Activated CD8-positive, alpha-beta memory T cell treated with anti-CD3 and anti-CD28 coated beads for 36 hours (primary cell): ENCODE results near the gene MUC15. TPM values are rescaled to one million over a fixed set of nuclear protein-coding genes. Genes with fewer than 3 reads are reported as not detected.

Experiments used
- CTCF ChIA-PET: fragments of 350-600 bp; sonication (Branson Sonifier 250); formaldehyde crosslinking; loops from one replicate; lab custom pipeline; 2021; ENCODE audit warnings: antibody characterized with exemption; lab: Charles Lee
- POLR2A ChIA-PET: fragments of 350-600 bp; sonication (Branson Sonifier 250); formaldehyde crosslinking; loops from one replicate; lab custom pipeline; 2021; ENCODE audit warnings: antibody characterized with exemption; lab: Charles Lee
- total RNA-seq, 2 experiments: library from RNA; stranded (reverse); gene quantifications; one replicate each; pipeline ENCODE4 v1.2.3, GENCODE V29; 2021

The MUC15 gene
- total RNA-seq, 2 experiments from 2014 or later: not detected

- CTCF ChIA-PET: no interaction called here
- POLR2A ChIA-PET: no interaction called here
These were observed 7.1 kb upstream of the MUC15 start for GRCh38 chr11:26578998-26579661.

DNA sequence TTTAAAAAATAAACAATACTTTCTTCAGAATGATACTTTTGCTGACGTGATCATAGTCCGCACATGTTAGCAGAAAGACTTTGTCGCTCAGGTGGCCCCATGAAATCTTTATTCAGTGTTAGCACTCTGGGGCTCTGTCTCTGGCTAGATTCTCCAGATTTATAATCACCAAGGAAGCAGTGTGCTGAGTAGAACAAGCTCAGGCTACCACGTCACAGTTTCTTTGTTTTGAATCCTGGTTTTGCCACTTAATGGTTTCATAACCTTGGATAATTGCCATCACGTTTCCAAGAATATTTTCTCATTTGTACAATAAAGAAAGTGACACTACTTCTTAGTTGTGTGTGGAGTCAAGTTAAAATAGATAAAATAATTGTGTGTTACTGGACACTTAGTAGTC is 3.9 kb upstream of the MUC15 start:
- ChIA-PET POLR2A (no interaction called here), CTCF (no interaction called here)

GRCh38 chr11:26573896-26574295 is 1.8 kb upstream of the MUC15 start:
- ChIA-PET POLR2A (no interaction called here), CTCF (no interaction called here)

DNA sequence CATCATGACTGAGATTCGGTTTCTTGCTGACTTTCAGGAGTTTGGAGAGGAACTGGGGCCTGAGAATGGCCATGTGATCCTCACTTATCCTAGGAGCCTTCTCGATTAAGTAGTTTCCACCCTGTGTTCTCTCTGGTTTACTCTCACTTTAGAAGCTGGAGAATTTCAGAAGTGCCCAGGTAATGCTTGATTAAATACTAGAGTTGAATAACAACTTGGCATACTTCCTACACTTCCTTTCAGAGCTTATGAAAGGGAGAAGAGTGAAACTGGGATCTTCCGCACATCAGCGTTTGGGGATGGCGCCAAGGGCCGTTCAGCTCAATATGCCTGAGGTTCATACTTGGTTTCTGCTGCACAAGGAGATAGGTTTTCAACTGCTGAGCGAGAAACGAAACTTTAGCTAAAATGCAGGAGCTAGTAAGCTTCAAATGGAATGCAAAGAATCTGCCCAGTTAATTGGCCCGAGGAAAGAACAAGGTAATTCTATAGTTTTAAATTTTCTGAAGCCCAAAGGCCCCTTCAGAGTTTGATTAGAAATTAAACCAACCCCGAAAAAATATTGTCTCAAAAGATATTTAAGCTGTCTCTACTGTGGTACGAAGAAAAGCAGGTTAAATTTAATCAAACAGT is 823 bp upstream of the MUC15 start:
- POLR2A ChIA-PET: no interaction called here
- CTCF ChIA-PET: no interaction called here

DNA sequence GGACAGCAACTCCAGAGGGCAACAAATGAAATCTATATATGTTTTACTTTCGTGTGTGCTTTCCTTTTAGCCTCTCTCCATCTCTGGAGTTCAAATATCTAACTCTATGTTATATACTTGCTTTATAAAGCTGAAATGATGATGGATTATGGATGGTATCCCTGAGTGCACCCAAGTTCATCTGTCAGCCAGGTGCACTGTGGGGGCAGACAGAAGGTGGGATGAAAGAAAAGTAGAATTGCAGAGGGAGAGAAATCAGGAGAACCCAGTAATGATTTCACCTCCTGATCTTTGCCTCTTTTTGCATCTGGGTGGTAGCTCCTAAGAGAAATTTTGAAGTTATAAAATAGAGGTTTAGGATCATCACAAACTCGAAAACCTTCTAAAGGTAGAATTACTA is 2.4 kb downstream of the MUC15 start:
- CTCF ChIA-PET: no interaction called here
- POLR2A ChIA-PET: no interaction called here

DNA sequence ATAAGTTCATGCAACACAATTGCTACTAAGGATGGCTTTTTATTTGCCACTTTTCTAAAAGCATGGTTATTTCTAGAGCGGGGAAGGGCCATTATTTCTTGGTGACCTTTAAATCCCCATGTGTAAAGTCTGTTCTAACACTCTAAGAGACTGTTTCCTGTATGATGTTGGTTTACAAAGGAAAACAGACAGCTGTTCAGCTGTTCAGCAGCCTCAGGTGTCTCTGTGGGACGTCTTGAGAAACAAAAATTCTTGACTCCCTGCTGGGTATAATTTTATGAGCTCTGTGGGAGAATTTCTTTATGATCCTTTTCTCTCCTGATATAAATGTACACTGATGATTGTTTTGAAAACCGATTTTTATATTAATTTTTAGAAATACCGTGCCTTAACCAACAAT is 13.9 kb downstream of the MUC15 start:
- POLR2A ChIA-PET: no interaction called here
- CTCF ChIA-PET: no interaction called here

- CTCF ChIA-PET: interaction anchor here (0.7 kb wide), 1 partner anchor 1805 kb away, joined by 3 read pairs; no protein-coding TSS in a partner anchor
- POLR2A ChIA-PET: no interaction called here
These were observed 14.4 kb downstream of the MUC15 start for GRCh38 chr11:26557666-26558065.

- POLR2A ChIA-PET: no interaction called here
- CTCF ChIA-PET: no interaction called here
These were observed 15.5 kb downstream of the MUC15 start for GRCh38 chr11:26556582-26556981.

- POLR2A ChIA-PET: no interaction called here
These were observed 17.6 kb downstream of the MUC15 start for GRCh38 chr11:26554455-26554854.

DNA sequence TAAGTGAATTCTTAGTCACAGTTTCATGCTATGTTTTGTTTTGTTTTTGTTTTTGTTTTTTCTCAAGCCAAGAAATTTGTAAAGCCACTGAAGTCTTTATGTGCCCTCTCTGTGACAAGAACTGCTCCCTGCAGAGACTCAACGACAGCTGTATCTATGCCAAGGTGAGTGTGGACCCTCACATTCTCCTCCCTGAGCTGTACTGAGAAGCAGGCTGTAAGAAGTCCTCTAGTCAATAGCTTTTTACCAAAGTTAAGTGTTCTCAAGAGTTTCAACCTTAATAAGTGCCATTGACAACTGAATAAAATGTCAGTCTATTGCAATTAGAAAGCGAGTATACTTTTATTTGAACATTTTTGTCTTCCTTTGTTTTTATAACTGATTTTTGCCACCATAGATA is 18.9 kb downstream of the MUC15 start:
- ChIA-PET POLR2A (no interaction called here), CTCF (no interaction called here)

More at GRCh38 chr11:26554455-26554854, 17.6 kb downstream of the MUC15 start:
- CTCF ChIA-PET: no interaction called here

DNA sequence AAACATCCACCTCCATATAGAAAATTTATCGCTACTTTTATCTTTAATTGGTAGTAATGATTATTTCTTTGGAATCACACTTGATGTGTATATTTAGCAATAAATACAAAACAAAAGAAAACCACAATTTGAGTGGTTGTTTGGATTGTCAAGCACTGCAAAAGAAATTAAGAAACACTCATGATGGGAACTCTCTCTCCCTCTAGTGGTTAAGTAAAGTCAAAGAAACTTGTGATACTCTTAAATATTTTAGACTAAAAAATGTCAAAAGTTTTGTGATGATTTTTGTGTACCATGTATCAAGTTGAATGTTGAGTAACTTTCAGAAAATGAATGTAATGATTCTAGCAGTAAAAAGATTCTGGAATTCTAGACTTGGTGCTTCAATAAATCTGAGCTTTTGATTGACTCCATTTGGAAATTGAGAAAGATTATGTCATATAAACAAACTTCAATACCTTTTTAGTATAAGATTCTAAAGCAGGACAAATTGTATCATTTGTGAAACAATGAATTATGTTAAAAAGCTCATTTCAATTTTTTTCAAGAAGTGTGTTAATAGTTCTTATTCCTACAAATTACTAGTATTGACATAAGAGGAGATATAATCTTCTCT is 20.8 kb downstream of the MUC15 start:
- ChIA-PET CTCF (no interaction called here), POLR2A (no interaction called here)

DNA sequence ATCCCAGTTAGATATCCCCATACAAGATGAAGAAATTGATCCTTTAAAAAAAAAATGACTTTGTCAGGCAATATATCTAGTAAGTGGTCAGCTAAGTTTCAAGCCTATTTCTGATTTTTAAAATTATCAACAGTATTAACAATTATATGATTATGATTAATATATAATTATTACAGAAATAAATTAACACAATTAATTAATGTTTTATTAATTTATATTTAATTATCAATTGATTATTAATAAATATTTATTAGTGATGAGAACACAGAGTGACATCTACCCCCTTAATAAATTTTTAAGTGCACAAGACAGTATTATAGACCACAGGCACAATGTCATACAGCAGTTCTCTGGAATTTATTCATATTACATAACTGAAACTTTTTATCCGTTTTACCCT is 22.0 kb downstream of the MUC15 start:
- POLR2A ChIA-PET: no interaction called here
- CTCF ChIA-PET: no interaction called here

DNA sequence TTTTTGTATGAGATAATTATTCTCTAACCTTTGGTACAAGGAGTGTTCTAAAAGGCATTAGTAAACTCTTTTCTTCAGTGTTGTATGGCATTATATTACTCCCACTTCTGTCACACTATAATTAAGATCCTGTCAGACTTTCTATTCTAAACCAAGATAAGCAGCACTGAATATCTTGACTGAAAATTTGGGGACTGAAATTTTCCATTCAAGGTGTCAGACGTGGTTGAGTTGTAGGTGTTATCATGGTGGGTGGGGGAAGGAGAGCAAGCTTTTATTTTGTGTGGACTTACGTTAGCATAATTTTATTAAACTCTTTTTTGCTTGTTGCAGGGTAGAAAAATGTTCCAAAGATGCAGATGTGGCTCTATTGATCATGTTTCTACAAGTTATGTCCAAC is 22.9 kb downstream of the MUC15 start:
- CTCF ChIA-PET: no interaction called here
- POLR2A ChIA-PET: no interaction called here

GRCh38 chr11:26541870-26542269 is 30.2 kb downstream of the MUC15 start:
- ChIA-PET CTCF (no interaction called here), POLR2A (no interaction called here)

- POLR2A ChIA-PET: no interaction called here
These were observed 32.5 kb downstream of the MUC15 start for GRCh38 chr11:26539517-26539916.

DNA sequence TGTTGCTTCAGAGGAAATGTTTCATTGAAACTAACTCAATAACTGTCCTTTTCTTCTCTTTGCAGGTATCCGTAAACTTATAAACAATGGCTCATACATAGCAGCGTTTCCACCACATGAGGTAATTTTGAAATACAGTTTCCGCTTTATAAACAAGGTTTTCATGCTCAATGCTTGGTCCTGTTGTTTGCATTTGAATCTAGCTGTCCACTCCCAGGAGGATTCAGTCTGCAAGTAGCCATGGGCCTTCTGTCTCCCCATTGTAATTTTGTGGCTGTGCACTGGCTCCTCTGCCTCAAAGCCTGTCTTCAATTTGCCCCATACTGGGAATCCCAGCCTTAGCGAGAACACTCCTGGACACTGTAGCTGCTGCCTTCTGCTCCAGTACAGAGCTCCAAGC is 34.7 kb downstream of the MUC15 start:
- ChIA-PET CTCF (no interaction called here), POLR2A (no interaction called here)

More at GRCh38 chr11:26539517-26539916, 32.5 kb downstream of the MUC15 start:
- CTCF ChIA-PET: no interaction called here

GRCh38 chr11:26527685-26528084 is 44.4 kb downstream of the MUC15 start:
- CTCF ChIA-PET: no interaction called here
- POLR2A ChIA-PET: no interaction called here

DNA sequence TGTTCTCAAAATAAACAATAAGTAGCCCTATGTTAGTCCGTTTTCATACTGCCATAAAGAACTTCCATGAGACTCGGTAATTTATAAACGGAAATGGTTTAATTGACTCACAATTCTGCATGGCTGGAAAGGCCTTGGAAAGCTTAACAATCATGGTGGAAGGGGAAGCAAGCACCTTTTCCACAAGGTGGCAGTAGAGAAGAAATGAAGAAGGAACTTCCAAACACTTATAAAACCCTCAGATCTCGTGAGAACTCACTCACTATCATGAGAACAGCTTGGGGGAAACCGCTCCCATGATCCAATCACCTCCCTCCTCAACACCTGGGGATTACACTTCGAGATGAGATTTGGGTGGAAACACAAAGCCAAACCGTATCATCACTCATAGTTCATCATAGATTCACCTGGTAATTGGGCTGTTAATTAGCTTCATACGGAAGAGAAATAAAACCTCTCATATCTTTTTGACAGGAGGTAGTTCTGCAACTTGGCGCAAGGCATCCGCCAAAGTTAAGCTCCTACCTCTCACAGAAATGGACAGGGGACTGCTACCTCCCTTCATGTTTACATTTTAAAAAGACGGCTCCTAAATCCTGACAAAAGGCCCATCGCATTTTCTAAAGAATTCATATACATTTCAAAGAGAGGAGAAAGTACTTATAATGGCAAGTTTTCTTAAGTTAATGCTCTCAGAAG is 49.0 kb downstream of the MUC15 start:
- CTCF ChIA-PET: no interaction called here

DNA sequence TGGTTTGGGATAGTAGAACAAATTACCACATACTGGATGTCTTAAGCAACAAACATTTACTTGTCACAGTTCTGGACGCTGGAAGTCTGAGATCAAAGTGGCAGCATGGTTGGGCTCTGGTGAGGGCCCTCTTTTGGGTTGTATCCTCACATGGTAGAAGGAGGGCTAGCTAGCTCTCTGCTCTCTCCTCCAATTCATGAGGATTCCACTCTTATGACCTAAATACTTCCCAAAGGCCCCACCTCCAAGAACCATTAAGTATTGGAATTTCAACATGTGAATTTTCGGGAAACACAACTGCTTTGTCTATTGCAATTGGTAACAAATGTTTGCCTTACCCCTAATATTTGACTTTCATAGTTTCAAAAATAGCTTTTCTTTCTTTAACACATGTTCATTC is 52.6 kb downstream of the MUC15 start:
- ChIA-PET POLR2A (no interaction called here), CTCF (no interaction called here)

More for the DNA sequence above, 49.0 kb downstream of the MUC15 start:
- POLR2A ChIA-PET: no interaction called here

DNA sequence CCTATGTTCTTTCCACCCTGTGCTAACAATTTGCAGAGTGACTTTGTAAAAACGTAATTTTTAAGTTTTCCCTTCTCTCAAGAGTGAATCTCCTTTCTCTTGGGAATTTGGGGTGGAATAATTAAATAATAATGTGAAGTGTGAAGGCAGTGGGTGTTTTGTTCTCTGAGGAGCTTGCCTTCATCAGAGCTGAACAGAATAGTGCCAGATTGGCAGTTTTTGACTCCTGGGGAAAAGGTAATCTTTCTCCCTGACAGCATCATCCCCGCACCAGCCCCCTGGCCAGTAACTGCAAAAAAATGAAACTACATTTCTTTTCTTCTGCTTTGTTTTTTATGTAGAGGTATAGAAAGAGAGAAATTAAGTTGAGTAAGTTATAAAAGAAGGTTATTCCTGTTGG is 59.9 kb downstream of the MUC15 start:
- ChIA-PET POLR2A (no interaction called here), CTCF (no interaction called here)
